ENCODE measurements around the gene ATRNL1.

- TF ChIP-seq CTCF (IDR thresholded peaks at IDR 0.05) (no peak), POLR2A (IDR thresholded peaks at IDR 0.05) (no peak)
These were observed 304.9 kb downstream of the ATRNL1 start for GRCh38 chr10:115398026-115398425.
